ENCODE results near the gene PRIM2.
A peak's percentile ranks its signal among the peaks of the same experiment; 100 is the strongest.
"Not testable (repeated sequence)": the region's sequence is repeated elsewhere in the genome, so short reads cannot be mapped to it uniquely, and the experiment has no call there.

Gene PRIM2

GRCh38 chr6:57431742-57432141 lies 114.3 kb downstream of the PRIM2 start:
- Mint-ChIP-seq H3K27ac (peak overlapping the region; percentile 66 to 68), H3K4me1 (ENCODE audit: low read depth in 2 of 2) (peaks cover 15 to 24% of the 10 kb centered on the region in 2 donors)
- not testable (repeated sequence) for H3K4me3 Mint-ChIP-seq

GRCh38 chr6:57432157-57432556 lies 114.7 kb downstream of the PRIM2 start:
- no peak for ATAC-seq (replicated peaks)
- H3K36me3 Mint-ChIP-seq (ENCODE audit: insufficient read depth): no peaks in the 10 kb centered on the region
- H3K27ac Mint-ChIP-seq: peak overlapping the region; percentile 66 to 68
- no peaks in the 10 kb centered on the region for H3K9me3 Mint-ChIP-seq
- DNase-seq: no peak
- peaks cover 15 to 24% of the 10 kb centered on the region in 2 donors for H3K4me1 Mint-ChIP-seq (ENCODE audit: low read depth in 2 of 2)
- no peak overlapping the region for H3K4me3 Mint-ChIP-seq
- no peaks in the 10 kb centered on the region for H3K27me3 Mint-ChIP-seq

More at GRCh38 chr6:57431742-57432141, 114.3 kb downstream of the PRIM2 start:
- not testable (repeated sequence) for DNase-seq; H3K27me3 Mint-ChIP-seq; H3K9me3 Mint-ChIP-seq; ATAC-seq (replicated peaks); H3K36me3 Mint-ChIP-seq (ENCODE audit: insufficient read depth)

- H3K27ac Mint-ChIP-seq: peak overlapping the region in 1 of 2 donors; percentile 66
- H3K9me3 Mint-ChIP-seq: no peaks in the 10 kb centered on the region
- DNase-seq (no peak), ATAC-seq (replicated peaks) (peak; percentile 51)
- H3K4me1 Mint-ChIP-seq (ENCODE audit: low read depth in 2 of 2): peaks cover 17 to 24% of the 10 kb centered on the region in 2 donors
- no peaks in the 10 kb centered on the region for H3K27me3 Mint-ChIP-seq
- peak overlapping the region; percentile 14 to 37 for H3K4me3 Mint-ChIP-seq
- no peaks in the 10 kb centered on the region for H3K36me3 Mint-ChIP-seq (ENCODE audit: insufficient read depth)
These were observed 115.7 kb downstream of the PRIM2 start for GRCh38 chr6:57432919-57433684.

- Mint-ChIP-seq H3K27ac (peak overlapping the region; percentile 26 to 66), H3K4me3 (peak overlapping the region in 1 of 2 donors; percentile 21), H3K4me1 (ENCODE audit: low read depth in 2 of 2) (peaks cover 17 to 24% of the 10 kb centered on the region in 2 donors)
- H3K9me3 Mint-ChIP-seq; ATAC-seq (replicated peaks); H3K27me3 Mint-ChIP-seq; H3K36me3 Mint-ChIP-seq (ENCODE audit: insufficient read depth); DNase-seq: not testable (repeated sequence)
These were observed 116.4 kb downstream of the PRIM2 start for GRCh38 chr6:57433790-57434189.

GRCh38 chr6:57434944-57435343 lies 117.5 kb downstream of the PRIM2 start:
- peak overlapping the region in 1 of 2 donors; percentile 41 for H3K27ac Mint-ChIP-seq
- no peak for DNase-seq
- H3K9me3 Mint-ChIP-seq: no peaks in the 10 kb centered on the region
- no peaks in the 10 kb centered on the region for H3K36me3 Mint-ChIP-seq (ENCODE audit: insufficient read depth)
- H3K27me3 Mint-ChIP-seq: no peaks in the 10 kb centered on the region
- H3K4me3 Mint-ChIP-seq: no peak overlapping the region
- ATAC-seq (replicated peaks): no peak
- H3K4me1 Mint-ChIP-seq (ENCODE audit: low read depth in 2 of 2): peaks cover 16 to 24% of the 10 kb centered on the region in 2 donors

- DNase-seq (no peak), ATAC-seq (replicated peaks) (no peak)
- peaks cover 16 to 24% of the 10 kb centered on the region in 2 donors for H3K4me1 Mint-ChIP-seq (ENCODE audit: low read depth in 2 of 2)
- H3K36me3 Mint-ChIP-seq (ENCODE audit: insufficient read depth): no peaks in the 10 kb centered on the region
- no peaks in the 10 kb centered on the region for H3K27me3 Mint-ChIP-seq
- H3K4me3 Mint-ChIP-seq: no peak overlapping the region
- H3K9me3 Mint-ChIP-seq: no peaks in the 10 kb centered on the region
- peak overlapping the region in 1 of 2 donors; percentile 41 for H3K27ac Mint-ChIP-seq
These were observed 118.2 kb downstream of the PRIM2 start for GRCh38 chr6:57435475-57436160.

GRCh38 chr6:57440735-57441134 lies 123.3 kb downstream of the PRIM2 start:
- not testable (repeated sequence) for DNase-seq; H3K4me3 Mint-ChIP-seq; H3K27me3 Mint-ChIP-seq; H3K36me3 Mint-ChIP-seq (ENCODE audit: insufficient read depth); H3K27ac Mint-ChIP-seq; ATAC-seq (replicated peaks); H3K9me3 Mint-ChIP-seq
- peaks cover 3 to 12% of the 10 kb centered on the region in 2 donors for H3K4me1 Mint-ChIP-seq (ENCODE audit: low read depth in 2 of 2)

- H3K27me3 Mint-ChIP-seq; H3K9me3 Mint-ChIP-seq; ATAC-seq (replicated peaks); DNase-seq; H3K27ac Mint-ChIP-seq; H3K36me3 Mint-ChIP-seq (ENCODE audit: insufficient read depth); H3K4me3 Mint-ChIP-seq: not testable (repeated sequence)
- H3K4me1 Mint-ChIP-seq (ENCODE audit: low read depth in 2 of 2): peaks cover 6 to 12% of the 10 kb centered on the region in 2 donors
These were observed 124.7 kb downstream of the PRIM2 start for GRCh38 chr6:57442133-57442532.

GRCh38 chr6:57443181-57443580 lies 125.8 kb downstream of the PRIM2 start:
- not testable (repeated sequence) for DNase-seq; H3K9me3 Mint-ChIP-seq; H3K36me3 Mint-ChIP-seq (ENCODE audit: insufficient read depth); H3K27ac Mint-ChIP-seq; H3K27me3 Mint-ChIP-seq; ATAC-seq (replicated peaks); H3K4me3 Mint-ChIP-seq
- peaks cover 7 to 16% of the 10 kb centered on the region in 2 donors for H3K4me1 Mint-ChIP-seq (ENCODE audit: low read depth in 2 of 2)

GRCh38 chr6:57444787-57445186 lies 127.4 kb downstream of the PRIM2 start:
- peaks cover 7 to 16% of the 10 kb centered on the region in 2 donors for H3K4me1 Mint-ChIP-seq (ENCODE audit: low read depth in 2 of 2)
- not testable (repeated sequence) for H3K36me3 Mint-ChIP-seq (ENCODE audit: insufficient read depth); H3K4me3 Mint-ChIP-seq; H3K9me3 Mint-ChIP-seq; H3K27me3 Mint-ChIP-seq; H3K27ac Mint-ChIP-seq; ATAC-seq (replicated peaks); DNase-seq

GRCh38 chr6:57445379-57445778 lies 127.9 kb downstream of the PRIM2 start:
- ATAC-seq (replicated peaks); H3K9me3 Mint-ChIP-seq; H3K27me3 Mint-ChIP-seq; DNase-seq; H3K36me3 Mint-ChIP-seq (ENCODE audit: insufficient read depth); H3K4me3 Mint-ChIP-seq: not testable (repeated sequence)
- Mint-ChIP-seq H3K4me1 (ENCODE audit: low read depth in 2 of 2) (peaks cover 7 to 16% of the 10 kb centered on the region in 2 donors), H3K27ac (peak overlapping the region in 1 of 2 donors; percentile 16)

- not testable (repeated sequence) for H3K27me3 Mint-ChIP-seq; H3K36me3 Mint-ChIP-seq (ENCODE audit: insufficient read depth); ATAC-seq (replicated peaks); DNase-seq; H3K9me3 Mint-ChIP-seq; H3K4me3 Mint-ChIP-seq
- H3K4me1 Mint-ChIP-seq (ENCODE audit: low read depth in 2 of 2): peaks cover 7 to 16% of the 10 kb centered on the region in 2 donors
- H3K27ac Mint-ChIP-seq: peak overlapping the region in 1 of 2 donors; percentile 16
These were observed 128.5 kb downstream of the PRIM2 start for GRCh38 chr6:57445790-57446468.

GRCh38 chr6:57449496-57450066 lies 132.2 kb downstream of the PRIM2 start:
- not testable (repeated sequence) for H3K27me3 Mint-ChIP-seq; DNase-seq; H3K9me3 Mint-ChIP-seq; ATAC-seq (replicated peaks); H3K27ac Mint-ChIP-seq; H3K4me3 Mint-ChIP-seq; H3K36me3 Mint-ChIP-seq (ENCODE audit: insufficient read depth)
- peaks cover 7 to 17% of the 10 kb centered on the region in 2 donors for H3K4me1 Mint-ChIP-seq (ENCODE audit: low read depth in 2 of 2)
